Large intestine (tissue), 3 donors: ENCODE data around the gene DEXI. TPM values are rescaled to one million over a fixed set of nuclear protein-coding genes. Genes with fewer than 3 reads are reported as not detected.
"Not testable (repeated sequence)": the region's sequence is repeated elsewhere in the genome, so short reads cannot be mapped to it uniquely, and the experiment has no call there.

Experiments
- DNase-seq, 2 donors: peaks; one replicate each; pipeline versions ENCODE4 v3.0.0 to v3.0.0-alpha.2; 2013
- H3K27ac ChIP-seq: one replicate; pipeline ENCODE4 v1.5.1; 2013; ENCODE audit warnings: low read length
- H3K27me3 ChIP-seq: 2 replicates; pipeline ENCODE4 v1.6.1; 2013; ENCODE audit warnings: low read length; ENCODE audit not compliant: control insufficient read depth, insufficient read depth
- H3K36me3 ChIP-seq: 2 replicates; pipeline ENCODE4 v1.6.1; 2013; ENCODE audit warnings: low read length; ENCODE audit not compliant: control insufficient read depth, insufficient read depth
- H3K4me1 ChIP-seq: one replicate; pipeline ENCODE4 v1.6.1; 2013; ENCODE audit warnings: low read length; ENCODE audit not compliant: control insufficient read depth, insufficient read depth
- H3K4me3 ChIP-seq: one replicate; pipeline ENCODE4 v1.5.1; 2013; ENCODE audit warnings: low read length
- H3K9me3 ChIP-seq: one replicate; pipeline ENCODE4 v1.6.1; 2013; ENCODE audit warnings: mild to moderate bottlenecking, low read depth, low read length, moderate library complexity; ENCODE audit not compliant: control insufficient read depth
- WGBS: methylation state at CpG from one replicate; pipeline ENCODE4 v1.1.5; 2013; ENCODE audit warnings: low lambda C conversion rate; ENCODE audit not compliant: insufficient coverage; 5-methylcytosine and 5-hydroxymethylcytosine counted together
- polyA plus RNA-seq: library from polyadenylated mRNA; unstranded; fragments of 120-200 nt; gene quantifications from one replicate; pipeline ENCODE4 v1.2.1, GENCODE V29; 2013

The DEXI gene
- polyA plus RNA-seq, 1 donor: 31.8 TPM

GRCh38 chr16:10935226-10935915 lies 6.9 kb downstream of the DEXI start:
- Histone ChIP-seq H3K36me3 (peaks cover 43% of the 10 kb centered on the region), H3K4me1 (peaks cover 31% of the 10 kb centered on the region), H3K9me3 (no peaks in the 10 kb centered on the region), H3K27ac (no peak overlapping the region), H3K4me3 (no peak overlapping the region), H3K27me3 (no peaks in the 10 kb centered on the region)
- no peak for DNase-seq
- 84% methylated on average over 3 of the region's 7 CpGs for WGBS

DNA sequence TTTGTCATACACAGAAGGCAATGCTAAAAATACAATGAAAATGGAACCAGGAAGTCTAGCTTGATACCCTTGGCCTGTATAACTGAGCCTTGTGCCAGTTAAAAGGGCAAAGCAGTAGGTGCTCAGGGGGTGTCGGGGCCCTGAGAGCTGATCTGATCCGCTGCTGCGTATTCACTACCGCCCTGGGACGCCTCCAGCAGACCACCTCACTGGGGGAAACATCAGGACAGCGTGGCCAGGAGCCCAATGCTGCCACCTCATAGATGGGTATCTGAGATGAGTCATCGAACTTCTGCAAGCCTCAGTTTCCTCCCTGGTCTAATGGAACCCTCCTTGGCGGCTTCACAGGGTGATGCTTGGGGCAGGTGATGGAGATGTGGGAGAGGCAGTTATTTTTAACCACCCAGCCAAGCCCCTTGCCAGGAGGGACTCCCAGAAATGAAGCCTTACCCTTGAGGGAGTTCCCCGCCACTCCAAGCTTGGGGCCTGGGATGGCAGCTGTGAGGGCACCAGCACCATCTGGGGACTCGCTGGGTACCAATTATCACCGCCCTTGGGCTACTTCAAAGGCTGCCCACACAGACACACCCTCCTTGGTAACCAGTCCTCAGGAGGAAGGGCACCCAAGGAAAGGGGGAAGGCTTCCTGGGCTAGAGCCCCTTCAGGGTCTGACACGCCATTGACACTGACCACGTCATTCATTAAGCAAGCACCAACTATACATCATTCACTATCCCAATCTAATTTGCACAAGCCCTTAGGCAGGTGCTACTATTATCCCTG lies 7.8 kb downstream of the DEXI start:
- Histone ChIP-seq H3K9me3 (no peaks in the 10 kb centered on the region), H3K4me3 (no peak overlapping the region), H3K27ac (no peak overlapping the region), H3K27me3 (no peaks in the 10 kb centered on the region), H3K36me3 (peaks cover 51% of the 10 kb centered on the region), H3K4me1 (peaks cover 23% of the 10 kb centered on the region)
- no CpG with 5 or more reads among the region's 13 CpGs for WGBS
- no peak for DNase-seq

- DNase-seq: no peak
- Histone ChIP-seq H3K27me3 (no peaks in the 10 kb centered on the region), H3K4me1 (peaks cover 16% of the 10 kb centered on the region), H3K36me3 (peaks cover 53% of the 10 kb centered on the region), H3K4me3 (no peak overlapping the region), H3K9me3 (no peaks in the 10 kb centered on the region), H3K27ac (no peak overlapping the region)
- no CpG with 5 or more reads among the region's 8 CpGs for WGBS
Observed at GRCh38 chr16:10933865-10934264, 8.4 kb downstream of the DEXI start.

- Histone ChIP-seq H3K4me1 (peaks cover 9% of the 10 kb centered on the region), H3K36me3 (peaks cover 54% of the 10 kb centered on the region), H3K27me3 (no peaks in the 10 kb centered on the region), H3K9me3 (no peaks in the 10 kb centered on the region), H3K27ac (no peak overlapping the region), H3K4me3 (no peak overlapping the region)
- DNase-seq: no peak
- WGBS: no CpG with 5 or more reads among the region's 11 CpGs
Observed at GRCh38 chr16:10932959-10933710, 9.1 kb downstream of the DEXI start.

GRCh38 chr16:10931977-10932632 lies 10.2 kb downstream of the DEXI start:
- WGBS: no CpG with 5 or more reads among the region's 11 CpGs
- Histone ChIP-seq H3K4me3 (no peak overlapping the region), H3K4me1 (no peaks in the 10 kb centered on the region), H3K36me3 (peaks cover 58% of the 10 kb centered on the region), H3K27ac (no peak overlapping the region), H3K27me3 (no peaks in the 10 kb centered on the region), H3K9me3 (no peaks in the 10 kb centered on the region)
- DNase-seq: no peak

- peaks cover 62% of the 10 kb centered on the region for H3K36me3 ChIP-seq
- no peak overlapping the region for H3K27ac ChIP-seq
- DNase-seq: no peak
- H3K4me1 ChIP-seq: no peaks in the 10 kb centered on the region
- H3K27me3 ChIP-seq: no peaks in the 10 kb centered on the region
- WGBS: 47% methylated on average over 2 of the region's 7 CpGs
- no peak overlapping the region for H3K4me3 ChIP-seq
- H3K9me3 ChIP-seq: no peaks in the 10 kb centered on the region
Observed at GRCh38 chr16:10931134-10931533, 11.1 kb downstream of the DEXI start.

DNA sequence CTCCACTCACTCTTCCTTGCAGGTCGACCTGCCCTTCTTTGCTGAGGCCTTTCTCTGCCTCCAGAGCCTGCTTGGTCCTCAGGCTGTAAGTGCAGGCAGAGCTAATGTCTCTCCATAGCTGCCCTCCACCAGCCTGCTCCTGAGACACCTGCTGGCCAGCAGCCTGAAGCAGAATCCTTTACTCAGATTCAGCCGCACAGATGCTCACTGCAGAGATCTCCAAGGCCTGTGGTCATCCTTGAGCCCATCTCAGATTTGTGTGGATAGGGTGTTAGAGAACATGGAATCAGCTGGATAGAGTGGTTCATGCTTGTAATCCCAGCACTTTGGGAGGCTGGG lies 11.5 kb downstream of the DEXI start:
- Histone ChIP-seq H3K27me3 (no peaks in the 10 kb centered on the region), H3K27ac (no peak overlapping the region), H3K4me3 (no peak overlapping the region), H3K36me3 (peaks cover 66% of the 10 kb centered on the region), H3K9me3 (no peaks in the 10 kb centered on the region), H3K4me1 (no peaks in the 10 kb centered on the region)
- no peak for DNase-seq
- no CpG with 5 or more reads among the region's 2 CpGs for WGBS

DNA sequence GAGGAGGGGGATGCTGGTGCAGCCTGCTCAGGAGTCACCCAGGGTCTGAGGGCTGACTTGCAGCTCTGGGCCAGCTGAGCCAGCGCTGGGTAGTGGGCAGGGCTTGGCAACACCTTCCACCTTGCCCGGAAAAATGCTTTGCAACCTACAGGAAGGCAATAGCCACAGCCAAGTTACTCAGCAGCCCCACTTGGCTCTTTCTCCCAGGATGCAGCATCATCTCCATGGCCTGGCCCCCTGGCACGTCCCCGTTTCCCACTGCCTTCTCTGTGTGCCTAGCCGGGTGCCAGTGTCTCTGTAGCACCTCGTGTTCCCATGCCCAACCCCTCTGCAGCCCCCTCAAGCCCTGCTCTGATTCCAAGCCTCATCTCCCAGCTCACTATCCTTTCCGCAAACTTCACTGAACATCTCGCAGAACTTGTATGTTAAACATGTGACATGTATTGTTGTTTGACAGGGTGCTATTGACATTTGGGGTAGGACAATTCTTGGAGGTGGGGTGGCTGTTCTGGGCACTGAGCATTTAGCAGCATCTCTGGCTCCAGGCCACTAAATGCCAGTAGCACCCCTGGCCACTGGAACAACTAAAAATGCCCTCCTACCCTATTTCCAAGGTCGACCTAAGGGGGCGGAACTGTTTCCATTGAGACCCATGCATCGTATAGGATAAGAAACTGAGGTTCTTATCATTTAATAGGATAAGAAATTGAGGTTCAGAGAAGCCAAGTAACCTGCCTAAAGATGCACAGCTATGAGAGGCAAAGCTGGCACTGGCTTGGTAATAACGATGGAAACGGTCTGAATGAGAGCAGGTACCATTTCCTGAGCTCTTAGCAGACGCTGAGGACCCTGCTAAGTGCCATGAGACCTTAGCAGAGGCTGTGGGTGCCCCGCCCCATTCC lies 12.2 kb downstream of the DEXI start:
- Histone ChIP-seq H3K4me1 (no peaks in the 10 kb centered on the region), H3K36me3 (peaks cover 71% of the 10 kb centered on the region), H3K9me3 (no peaks in the 10 kb centered on the region), H3K4me3 (no peak overlapping the region), H3K27me3 (no peaks in the 10 kb centered on the region), H3K27ac (no peak overlapping the region)
- WGBS: 89% methylated on average over 3 of the region's 15 CpGs
- DNase-seq: no peak

GRCh38 chr16:10929097-10929496 lies 13.2 kb downstream of the DEXI start:
- H3K4me1 ChIP-seq, H3K9me3 ChIP-seq, H3K4me3 ChIP-seq, H3K27me3 ChIP-seq, DNase-seq, H3K27ac ChIP-seq: not testable (repeated sequence)
- no CpG with 5 or more reads among the region's 12 CpGs for WGBS
- H3K36me3 ChIP-seq: peaks cover 70% of the 10 kb centered on the region
